ENCODE measurements around the gene KLHDC2.
"Not testable (repeated sequence)": the region's sequence is repeated elsewhere in the genome, so short reads cannot be mapped to it uniquely, and the experiment has no call there.

KLHDC2 gene

DNA sequence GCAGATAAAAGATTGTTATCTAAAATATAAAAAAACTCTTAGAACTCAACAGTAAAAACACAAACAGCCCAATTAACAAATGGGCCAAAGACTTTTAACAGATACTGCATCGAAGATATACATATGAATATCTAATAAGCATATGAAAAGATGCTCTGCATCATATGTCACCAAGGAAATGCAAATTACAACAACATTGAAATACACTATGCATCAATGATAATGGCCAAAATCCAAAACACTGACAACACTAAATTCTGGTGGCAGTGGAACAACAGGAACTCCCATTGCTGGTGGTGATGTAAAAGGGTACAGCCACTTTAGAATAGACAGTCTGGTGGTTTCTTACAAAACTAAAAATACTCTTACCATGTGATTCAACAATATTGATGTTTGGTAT, 40.8 kb downstream of the KLHDC2 start:
- Histone ChIP-seq H3K9ac (no peak overlapping the region), H3K27me3 (ENCODE audit: insufficient read depth, low read depth) (no peaks in the 10 kb centered on the region), H3K36me3 (ENCODE audit: insufficient read depth) (no peaks in the 10 kb centered on the region; the same call in 1 of the 2 replicates), H3K4me2 (no peak overlapping the region), H3K4me1 (ENCODE audit: low read depth, poor library complexity, severe bottlenecking) (no peaks in the 10 kb centered on the region), H3K27ac (no peak overlapping the region), H3K4me3 (IDR thresholded peaks at IDR 0.05; ENCODE audit: insufficient read depth, low read depth, low read length) (no peak overlapping the region), H2AFZ (ENCODE audit: low read depth) (no peak overlapping the region), H3K79me2 (ENCODE audit: insufficient read depth, low read depth) (no peaks in the 10 kb centered on the region), H4K20me1 (ENCODE audit: insufficient read depth) (no peaks in the 10 kb centered on the region)
- TF ChIP-seq, protein P1, sequence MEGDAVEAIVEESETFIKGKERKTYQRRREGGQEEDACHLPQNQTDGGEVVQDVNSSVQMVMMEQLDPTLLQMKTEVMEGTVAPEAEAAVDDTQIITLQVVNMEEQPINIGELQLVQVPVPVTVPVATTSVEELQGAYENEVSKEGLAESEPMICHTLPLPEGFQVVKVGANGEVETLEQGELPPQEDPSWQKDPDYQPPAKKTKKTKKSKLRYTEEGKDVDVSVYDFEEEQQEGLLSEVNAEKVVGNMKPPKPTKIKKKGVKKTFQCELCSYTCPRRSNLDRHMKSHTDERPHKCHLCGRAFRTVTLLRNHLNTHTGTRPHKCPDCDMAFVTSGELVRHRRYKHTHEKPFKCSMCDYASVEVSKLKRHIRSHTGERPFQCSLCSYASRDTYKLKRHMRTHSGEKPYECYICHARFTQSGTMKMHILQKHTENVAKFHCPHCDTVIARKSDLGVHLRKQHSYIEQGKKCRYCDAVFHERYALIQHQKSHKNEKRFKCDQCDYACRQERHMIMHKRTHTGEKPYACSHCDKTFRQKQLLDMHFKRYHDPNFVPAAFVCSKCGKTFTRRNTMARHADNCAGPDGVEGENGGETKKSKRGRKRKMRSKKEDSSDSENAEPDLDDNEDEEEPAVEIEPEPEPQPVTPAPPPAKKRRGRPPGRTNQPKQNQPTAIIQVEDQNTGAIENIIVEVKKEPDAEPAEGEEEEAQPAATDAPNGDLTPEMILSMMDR (conservative IDR thresholded peaks at IDR 0.05; ENCODE audit: low read depth, low read length) = no peak

DNA sequence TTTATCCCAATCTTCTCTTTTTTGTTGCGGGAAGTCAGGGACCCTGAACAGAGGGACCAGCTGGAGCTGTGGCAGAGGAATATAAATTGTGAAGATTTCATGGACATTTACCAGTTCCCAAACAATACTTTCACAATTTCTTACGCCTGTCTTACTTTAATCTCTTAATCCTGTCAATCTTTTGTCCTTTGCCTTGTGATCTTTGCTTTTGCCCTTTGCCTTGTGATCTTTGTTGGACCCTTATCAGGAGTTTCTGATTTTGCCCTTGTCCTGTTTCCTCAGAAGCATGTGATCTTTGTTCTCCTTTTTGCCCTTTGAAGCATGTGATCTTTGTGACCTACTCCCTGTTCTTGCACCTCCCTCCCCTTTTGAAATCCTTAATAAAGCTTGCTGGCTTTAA, 48.2 kb downstream of the KLHDC2 start:
- not testable (repeated sequence) for H3K4me1 ChIP-seq (ENCODE audit: low read depth, poor library complexity, severe bottlenecking); H3K27ac ChIP-seq; H3K4me2 ChIP-seq; H3K79me2 ChIP-seq (ENCODE audit: insufficient read depth, low read depth); H2AFZ ChIP-seq (ENCODE audit: low read depth); H3K36me3 ChIP-seq (ENCODE audit: insufficient read depth); H3K27me3 ChIP-seq (ENCODE audit: insufficient read depth, low read depth); H4K20me1 ChIP-seq (ENCODE audit: insufficient read depth); H3K4me3 ChIP-seq (IDR thresholded peaks at IDR 0.05; ENCODE audit: insufficient read depth, low read depth, low read length); H3K9ac ChIP-seq

DNA sequence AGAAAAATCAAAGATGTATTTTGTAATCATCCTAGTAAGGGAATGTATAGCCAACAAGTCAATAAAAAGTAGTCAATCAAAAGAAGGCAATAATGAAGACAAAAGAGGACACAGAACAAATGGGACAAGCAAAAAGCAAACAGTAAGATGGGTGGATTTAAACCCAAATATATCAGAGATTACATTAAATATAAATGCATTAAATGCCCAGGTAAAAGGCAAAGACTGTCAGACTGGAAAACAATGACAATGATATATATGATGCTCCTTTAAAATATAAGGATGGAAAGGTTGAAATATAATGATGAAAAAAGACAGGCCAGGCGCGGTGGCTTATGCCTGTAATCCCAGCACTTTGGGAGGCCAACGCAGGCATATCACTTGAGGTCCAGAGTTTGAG, 48.9 kb downstream of the KLHDC2 start:
- TF ChIP-seq, protein P1 (conservative IDR thresholded peaks at IDR 0.05; ENCODE audit: low read depth, low read length) = no peak
- Histone ChIP-seq H3K4me1 (ENCODE audit: low read depth, poor library complexity, severe bottlenecking) (no peaks in the 10 kb centered on the region), H3K79me2 (ENCODE audit: insufficient read depth, low read depth) (no peaks in the 10 kb centered on the region), H3K4me3 (IDR thresholded peaks at IDR 0.05; ENCODE audit: insufficient read depth, low read depth, low read length) (no peak overlapping the region), H2AFZ (ENCODE audit: low read depth) (no peak overlapping the region), H3K9ac (no peak overlapping the region), H3K36me3 (ENCODE audit: insufficient read depth) (no peaks in the 10 kb centered on the region; the same call in 1 of the 2 replicates), H3K27me3 (ENCODE audit: insufficient read depth, low read depth) (no peaks in the 10 kb centered on the region), H4K20me1 (ENCODE audit: insufficient read depth) (no peaks in the 10 kb centered on the region), H3K4me2 (no peak overlapping the region), H3K27ac (no peak overlapping the region)

DNA sequence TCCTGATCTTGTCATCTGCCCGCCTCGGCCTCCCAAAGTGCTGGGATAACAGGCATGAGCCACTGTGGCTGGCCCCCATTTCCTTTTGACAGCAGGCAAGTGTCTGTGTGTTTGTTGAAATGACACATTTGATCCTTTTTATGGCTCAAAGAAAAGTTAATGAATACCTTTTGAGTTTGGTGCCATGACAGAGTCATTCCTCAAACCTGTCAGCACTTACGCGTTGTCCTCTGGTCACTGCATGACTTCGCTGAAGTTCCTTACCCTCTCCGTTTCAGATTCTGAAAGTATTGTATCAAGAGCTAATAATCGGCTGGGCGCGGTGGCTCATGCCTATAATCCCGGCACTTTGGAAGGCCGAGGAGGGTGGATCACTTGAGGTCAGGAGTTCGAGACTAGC, 52.2 kb downstream of the KLHDC2 start:
- no peaks in the 10 kb centered on the region for H3K36me3 ChIP-seq (ENCODE audit: insufficient read depth)

DNA sequence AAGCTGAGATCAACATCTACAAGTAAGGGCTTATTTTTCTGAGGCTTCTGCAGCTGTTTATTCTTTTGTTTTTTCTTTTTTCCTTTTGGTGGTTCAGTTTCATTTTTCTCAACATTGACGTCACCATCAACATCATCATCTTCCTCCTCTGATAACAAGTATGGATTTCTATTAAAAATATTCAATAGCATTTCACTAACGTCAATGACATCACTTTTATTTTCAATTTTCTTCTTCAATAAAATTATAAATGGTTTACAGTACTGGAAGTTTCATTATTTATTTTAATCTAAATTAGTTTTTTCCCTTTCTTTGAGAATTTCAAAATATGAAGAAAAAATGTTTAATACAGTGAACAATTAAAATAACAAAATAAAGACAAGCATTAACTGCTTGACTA, 60.7 kb downstream of the KLHDC2 start:
- H3K4me1 ChIP-seq (ENCODE audit: low read depth, poor library complexity, severe bottlenecking) = no peaks in the 10 kb centered on the region
- H3K4me3 ChIP-seq (IDR thresholded peaks at IDR 0.05; ENCODE audit: insufficient read depth, low read depth, low read length) = no peak overlapping the region
- no peak overlapping the region for H2AFZ ChIP-seq (ENCODE audit: low read depth)
- no peak overlapping the region for H3K4me2 ChIP-seq
- H3K36me3 ChIP-seq (ENCODE audit: insufficient read depth) = no peaks in the 10 kb centered on the region; the same call in 1 of the 2 replicates
- H4K20me1 ChIP-seq (ENCODE audit: insufficient read depth) = no peaks in the 10 kb centered on the region
- no peak overlapping the region for H3K27ac ChIP-seq
- no peaks in the 10 kb centered on the region for H3K79me2 ChIP-seq (ENCODE audit: insufficient read depth, low read depth)
- TF ChIP-seq, protein P1 (conservative IDR thresholded peaks at IDR 0.05; ENCODE audit: low read depth, low read length) = no peak
- H3K9ac ChIP-seq = no peak overlapping the region
- H3K27me3 ChIP-seq (ENCODE audit: insufficient read depth, low read depth) = no peaks in the 10 kb centered on the region

More for the DNA sequence above, 52.2 kb downstream of the KLHDC2 start:
- TF ChIP-seq, protein P1 (conservative IDR thresholded peaks at IDR 0.05; ENCODE audit: low read depth, low read length) = no peak
- Histone ChIP-seq H3K27me3 (ENCODE audit: insufficient read depth, low read depth) (no peaks in the 10 kb centered on the region), H3K27ac (no peak overlapping the region), H2AFZ (ENCODE audit: low read depth) (no peak overlapping the region), H3K4me2 (no peak overlapping the region), H3K79me2 (ENCODE audit: insufficient read depth, low read depth) (no peaks in the 10 kb centered on the region), H4K20me1 (ENCODE audit: insufficient read depth) (no peaks in the 10 kb centered on the region), H3K4me3 (IDR thresholded peaks at IDR 0.05; ENCODE audit: insufficient read depth, low read depth, low read length) (no peak overlapping the region), H3K9ac (no peak overlapping the region), H3K4me1 (ENCODE audit: low read depth, poor library complexity, severe bottlenecking) (no peaks in the 10 kb centered on the region)
